T-helper 1 cell treated with Interleukin-12 subunit alpha and Interleukin-12 subunit beta and Interleukin-4 antibody, amounts not matched to agents 30 μg/mL and 1 μg/mL, for 36 hours (primary cell): Measurements from ENCODE around the gene TFIP11.

Experiments
- H3K27ac Mint-ChIP-seq: one replicate; pipeline ENCODE4 v1.8.0; 2021; ENCODE audit warnings: mild to moderate bottlenecking, mixed read lengths
- H3K27me3 Mint-ChIP-seq: one replicate; pipeline ENCODE4 v1.8.0; 2021; ENCODE audit warnings: low read depth, mixed read lengths
- H3K36me3 Mint-ChIP-seq: one replicate; pipeline ENCODE4 v1.8.0; 2021; ENCODE audit warnings: low read depth, mixed read lengths
- H3K4me1 Mint-ChIP-seq: one replicate; pipeline ENCODE4 v1.8.0; 2021; ENCODE audit warnings: low read depth, mixed read lengths
- H3K4me3 Mint-ChIP-seq: one replicate; pipeline ENCODE4 v1.8.0; 2021; ENCODE audit warnings: mild to moderate bottlenecking, moderate library complexity, mixed read lengths
- H3K9me3 Mint-ChIP-seq: one replicate; pipeline ENCODE4 v1.8.0; 2021; ENCODE audit warnings: mixed read lengths

Gene TFIP11

DNA sequence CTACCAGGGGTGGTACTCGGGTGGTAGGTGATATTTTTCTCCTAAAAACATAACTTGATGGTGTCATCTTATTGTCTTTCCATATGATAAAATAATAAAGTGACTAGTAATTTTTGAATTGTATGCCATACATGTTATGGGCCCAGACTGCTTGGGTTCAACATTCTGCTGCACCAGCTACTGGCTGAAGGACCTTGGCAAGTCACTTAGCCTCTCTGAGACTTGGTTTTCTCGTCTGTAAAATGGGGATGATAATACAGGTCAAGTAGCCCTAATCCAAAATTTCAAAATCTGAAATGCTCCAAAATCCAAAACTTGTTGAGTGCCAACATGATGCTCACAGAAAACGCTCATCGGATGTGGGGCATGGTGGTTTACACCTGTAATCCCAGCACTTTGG is 35.6 kb upstream of the TFIP11 start:
- Mint-ChIP-seq H3K4me1 (peaks cover 38% of the 10 kb centered on the region), H3K36me3 (peaks cover 26% of the 10 kb centered on the region)

GRCh38 chr22:26547426-26547825 is 35.2 kb upstream of the TFIP11 start:
- H3K9me3 Mint-ChIP-seq: no peaks in the 10 kb centered on the region
- H3K36me3 Mint-ChIP-seq: peaks cover 28% of the 10 kb centered on the region
- H3K27me3 Mint-ChIP-seq: no peaks in the 10 kb centered on the region
- H3K27ac Mint-ChIP-seq: peak overlapping the region; percentile 80
- H3K4me1 Mint-ChIP-seq: peaks cover 42% of the 10 kb centered on the region
- H3K4me3 Mint-ChIP-seq: peak overlapping the region; percentile 19

More for the DNA sequence above, 35.6 kb upstream of the TFIP11 start:
- no peaks in the 10 kb centered on the region for H3K9me3 Mint-ChIP-seq
- H3K27me3 Mint-ChIP-seq: no peaks in the 10 kb centered on the region
- no peak overlapping the region for H3K27ac Mint-ChIP-seq
- no peak overlapping the region for H3K4me3 Mint-ChIP-seq

GRCh38 chr22:26546282-26546681 is 34.0 kb upstream of the TFIP11 start:
- Mint-ChIP-seq H3K4me1 (peaks cover 44% of the 10 kb centered on the region), H3K9me3 (no peaks in the 10 kb centered on the region), H3K27ac (peak overlapping the region; percentile 56), H3K27me3 (no peaks in the 10 kb centered on the region), H3K4me3 (peak overlapping the region; percentile 69), H3K36me3 (peaks cover 27% of the 10 kb centered on the region)

GRCh38 chr22:26545827-26546226 is 33.6 kb upstream of the TFIP11 start:
- Mint-ChIP-seq H3K9me3 (no peaks in the 10 kb centered on the region), H3K4me3 (no peak overlapping the region), H3K27ac (no peak overlapping the region), H3K27me3 (no peaks in the 10 kb centered on the region), H3K36me3 (peaks cover 27% of the 10 kb centered on the region), H3K4me1 (peaks cover 44% of the 10 kb centered on the region)

GRCh38 chr22:26545385-26545784 is 33.1 kb upstream of the TFIP11 start:
- Mint-ChIP-seq H3K9me3 (no peaks in the 10 kb centered on the region), H3K27ac (no peak overlapping the region), H3K27me3 (no peaks in the 10 kb centered on the region), H3K4me3 (no peak overlapping the region), H3K4me1 (peaks cover 44% of the 10 kb centered on the region), H3K36me3 (peaks cover 30% of the 10 kb centered on the region)

- Mint-ChIP-seq H3K36me3 (peaks cover 31% of the 10 kb centered on the region), H3K27ac (peak overlapping the region; percentile 43), H3K4me1 (peaks cover 44% of the 10 kb centered on the region), H3K27me3 (no peaks in the 10 kb centered on the region), H3K4me3 (no peak overlapping the region), H3K9me3 (no peaks in the 10 kb centered on the region)
Measured at GRCh38 chr22:26544489-26544888, 32.2 kb upstream of the TFIP11 start.

DNA sequence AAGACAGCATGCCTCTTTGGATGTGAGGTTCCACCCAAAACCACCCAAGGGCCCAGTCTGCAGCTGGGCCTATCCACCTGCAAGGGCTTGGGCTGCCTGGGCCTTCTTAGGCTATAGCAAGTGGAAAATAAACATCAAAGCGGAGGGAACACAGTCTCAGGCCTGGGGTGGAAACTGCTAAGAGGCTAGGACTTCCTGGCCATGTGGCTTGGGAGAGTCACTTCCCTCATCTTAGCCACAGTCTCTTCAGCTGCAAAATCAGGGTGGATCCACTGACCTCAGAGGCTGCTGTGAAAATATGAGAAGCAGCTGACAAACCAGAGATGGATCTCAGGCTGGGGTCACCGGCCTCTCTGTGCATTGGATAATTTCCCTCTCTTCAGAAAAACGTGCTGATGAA is 30.6 kb upstream of the TFIP11 start:
- Mint-ChIP-seq H3K27ac (peak overlapping the region; percentile 71), H3K27me3 (no peaks in the 10 kb centered on the region), H3K9me3 (no peaks in the 10 kb centered on the region), H3K4me3 (no peak overlapping the region), H3K4me1 (peaks cover 37% of the 10 kb centered on the region), H3K36me3 (peaks cover 39% of the 10 kb centered on the region)

DNA sequence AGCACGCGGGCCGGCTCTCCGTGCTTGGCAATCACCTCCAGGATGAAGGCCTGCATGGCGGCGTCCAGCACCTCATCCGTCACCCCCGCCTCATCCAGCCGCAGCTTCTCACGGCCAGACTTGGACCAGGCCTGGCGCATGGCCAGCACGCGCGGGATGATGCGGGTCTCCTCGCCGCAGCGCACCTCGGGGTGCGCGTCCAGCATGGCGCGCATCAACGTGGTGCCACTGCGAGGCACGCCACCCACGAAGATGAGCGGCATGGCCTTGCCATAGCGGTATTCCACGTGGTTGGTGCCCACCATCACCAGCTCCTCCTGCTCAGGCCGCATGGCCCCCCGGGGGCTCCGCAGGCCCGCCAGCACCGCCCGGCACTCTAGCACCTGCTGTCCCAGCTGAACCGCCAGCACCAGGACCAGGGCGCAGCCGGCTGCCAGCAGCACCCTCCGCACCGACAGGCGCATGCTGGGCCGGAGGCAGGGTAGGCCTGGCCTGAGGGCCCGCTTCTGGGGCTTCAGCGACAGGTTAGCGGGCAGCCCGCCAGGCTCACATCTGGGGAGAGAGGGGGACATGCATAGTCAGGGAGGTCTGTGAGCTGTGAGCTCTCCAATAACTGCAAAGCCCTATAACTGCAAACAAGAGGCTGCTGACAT is 29.0 kb upstream of the TFIP11 start:
- no peaks in the 10 kb centered on the region for H3K27me3 Mint-ChIP-seq
- no peak overlapping the region for H3K27ac Mint-ChIP-seq
- peaks cover 33% of the 10 kb centered on the region for H3K36me3 Mint-ChIP-seq
- no peaks in the 10 kb centered on the region for H3K9me3 Mint-ChIP-seq
- no peak overlapping the region for H3K4me3 Mint-ChIP-seq
- peaks cover 31% of the 10 kb centered on the region for H3K4me1 Mint-ChIP-seq

- H3K27ac Mint-ChIP-seq: no peak overlapping the region
- H3K4me1 Mint-ChIP-seq: peaks cover 34% of the 10 kb centered on the region
- H3K9me3 Mint-ChIP-seq: no peaks in the 10 kb centered on the region
- H3K36me3 Mint-ChIP-seq: peaks cover 40% of the 10 kb centered on the region
- H3K27me3 Mint-ChIP-seq: no peaks in the 10 kb centered on the region
- H3K4me3 Mint-ChIP-seq: no peak overlapping the region
Measured at GRCh38 chr22:26540119-26540518, 27.8 kb upstream of the TFIP11 start.

DNA sequence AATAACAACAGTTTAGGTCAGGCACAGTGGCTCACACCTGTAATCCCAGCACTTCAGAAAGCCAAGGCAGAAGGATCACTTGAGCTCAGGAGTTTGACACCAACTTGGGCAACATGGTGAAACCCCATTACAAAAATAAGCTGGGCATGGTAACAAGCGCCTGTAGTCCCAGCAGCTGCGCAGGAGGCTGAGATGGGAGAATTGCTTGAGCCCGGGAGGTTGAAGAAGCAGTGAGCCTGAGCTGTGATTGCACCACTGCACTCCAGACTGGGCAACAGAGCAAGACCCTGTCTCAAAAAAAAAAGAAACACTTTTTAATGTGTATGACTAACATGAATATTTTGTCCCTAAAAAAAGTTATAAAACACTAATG is 24.5 kb upstream of the TFIP11 start:
- Mint-ChIP-seq H3K4me3 (no peak overlapping the region), H3K4me1 (peaks cover 27% of the 10 kb centered on the region), H3K27ac (no peak overlapping the region), H3K27me3 (no peaks in the 10 kb centered on the region), H3K9me3 (no peaks in the 10 kb centered on the region), H3K36me3 (peaks cover 45% of the 10 kb centered on the region)

GRCh38 chr22:26536056-26536761 is 23.9 kb upstream of the TFIP11 start:
- H3K4me1 Mint-ChIP-seq: peaks cover 27% of the 10 kb centered on the region
- peaks cover 47% of the 10 kb centered on the region for H3K36me3 Mint-ChIP-seq
- no peak overlapping the region for H3K27ac Mint-ChIP-seq
- H3K9me3 Mint-ChIP-seq: no peaks in the 10 kb centered on the region
- H3K27me3 Mint-ChIP-seq: no peaks in the 10 kb centered on the region
- no peak overlapping the region for H3K4me3 Mint-ChIP-seq

- H3K36me3 Mint-ChIP-seq: peaks cover 50% of the 10 kb centered on the region
- no peak overlapping the region for H3K4me3 Mint-ChIP-seq
- H3K4me1 Mint-ChIP-seq: peaks cover 29% of the 10 kb centered on the region
- H3K9me3 Mint-ChIP-seq: no peaks in the 10 kb centered on the region
- no peaks in the 10 kb centered on the region for H3K27me3 Mint-ChIP-seq
- H3K27ac Mint-ChIP-seq: peak overlapping the region; percentile 38
Measured at GRCh38 chr22:26535603-26535908, 23.3 kb upstream of the TFIP11 start.

DNA sequence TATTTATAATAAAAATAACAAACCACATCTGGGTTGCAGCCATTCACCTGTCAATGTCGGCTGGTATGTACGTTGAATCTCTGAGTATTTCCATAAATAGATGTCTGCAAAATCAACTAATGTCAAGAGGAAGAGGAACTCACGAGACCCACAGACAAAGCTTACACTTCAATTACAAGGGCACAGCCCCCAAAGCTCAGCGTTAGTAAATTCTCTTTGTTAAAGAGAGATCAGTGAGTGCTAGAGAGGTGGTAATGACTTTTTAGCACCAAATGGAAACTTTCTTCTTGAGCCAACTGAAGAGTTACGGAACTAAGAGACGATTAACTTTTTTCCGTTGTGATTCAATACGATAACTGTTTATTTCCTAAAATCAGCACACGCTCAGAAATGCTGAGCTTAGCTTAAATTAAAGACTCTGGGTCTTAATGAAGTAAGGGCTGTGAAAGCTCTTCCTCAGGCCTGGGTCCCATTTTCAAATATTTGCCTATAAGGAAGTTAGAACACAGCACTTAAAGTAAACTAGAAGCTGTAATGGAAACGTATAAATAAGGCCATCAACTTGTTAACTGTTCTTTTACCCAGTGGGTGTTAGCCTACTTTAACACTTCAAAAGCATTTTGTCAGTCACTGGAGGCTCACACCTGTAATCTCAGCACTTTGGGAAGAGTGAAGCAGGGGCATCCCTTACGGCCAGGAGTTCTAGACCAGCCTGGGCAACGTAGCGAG is 22.8 kb upstream of the TFIP11 start:
- H3K4me1 Mint-ChIP-seq: peaks cover 29% of the 10 kb centered on the region
- H3K27ac Mint-ChIP-seq: peak overlapping the region; percentile 38
- H3K4me3 Mint-ChIP-seq: no peak overlapping the region
- H3K9me3 Mint-ChIP-seq: no peaks in the 10 kb centered on the region
- no peaks in the 10 kb centered on the region for H3K27me3 Mint-ChIP-seq
- H3K36me3 Mint-ChIP-seq: peaks cover 50% of the 10 kb centered on the region

- no peak overlapping the region for H3K27ac Mint-ChIP-seq
- no peaks in the 10 kb centered on the region for H3K9me3 Mint-ChIP-seq
- no peak overlapping the region for H3K4me3 Mint-ChIP-seq
- H3K4me1 Mint-ChIP-seq: peaks cover 29% of the 10 kb centered on the region
- H3K27me3 Mint-ChIP-seq: no peaks in the 10 kb centered on the region
- peaks cover 50% of the 10 kb centered on the region for H3K36me3 Mint-ChIP-seq
Measured at GRCh38 chr22:26534171-26534855, 22.0 kb upstream of the TFIP11 start.
